ENCODE data around the gene SNTA1. TPM values are rescaled to one million over a fixed set of nuclear protein-coding genes. Genes with fewer than 3 reads are reported as not detected.

SNTA1 gene
- total and polyA plus RNA-seq, 2 of the 13 experiments (the other 11 are each of a cell fraction or from before 2014, with no cell fraction given) = 16.4 to 18.3 TPM

DNA sequence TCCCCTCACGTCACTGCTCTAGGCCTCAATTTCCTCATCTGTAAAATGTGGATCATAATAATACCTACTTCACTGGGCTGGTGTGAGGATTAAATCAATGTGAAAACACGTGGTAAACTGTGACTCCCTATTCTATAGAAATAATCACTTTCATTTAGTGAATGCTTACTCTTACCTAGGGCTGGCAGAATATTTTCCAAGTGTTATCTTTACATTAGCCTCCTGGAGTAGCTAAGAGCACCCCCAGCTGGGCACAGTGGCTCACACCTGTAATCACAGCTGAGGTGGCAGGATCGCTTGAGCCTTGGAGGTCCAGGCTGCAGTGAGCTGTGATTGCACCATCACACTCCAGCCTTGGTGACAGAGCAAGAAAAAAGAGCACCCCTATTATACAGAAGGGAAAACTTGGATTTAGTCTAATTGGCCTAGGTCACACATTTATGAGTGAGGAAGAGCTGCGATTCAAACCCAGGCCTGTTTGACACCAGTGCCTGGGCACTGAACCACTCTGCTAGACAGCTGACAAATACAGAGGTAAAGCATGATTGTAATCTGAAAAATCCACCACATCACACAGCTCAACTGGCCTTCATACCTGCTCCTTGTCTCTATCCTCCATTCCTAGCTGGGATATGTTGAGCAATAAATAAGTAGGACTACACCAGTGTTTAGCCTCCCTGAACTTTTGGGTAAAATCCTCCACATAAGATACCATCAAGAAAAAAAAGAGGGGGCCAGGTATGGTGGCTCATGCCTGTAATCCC lies 1.4 kb upstream of the SNTA1 start (continued):
- TF ChIP-seq ZNF629 (CRISPR knock-in tag; conservative IDR thresholded peaks at IDR 0.05) (peak; percentile 80), PHF8 (CRISPR knock-in tag; IDR thresholded peaks at IDR 0.05) (0 out of 2 replicates have a peak, but pooled peaks have one; percentile 39), ZNF75D (CRISPR knock-in tag; IDR thresholded peaks at IDR 0.05; ENCODE audit: borderline replicate concordance) (no peak), CBFB (CRISPR knock-in tag; IDR thresholded peaks at IDR 0.05) (no peak), THYN1 (CRISPR knock-in tag; IDR thresholded peaks at IDR 0.05; ENCODE audit: borderline replicate concordance, low read depth) (no peak), NFE2L1 (CRISPR knock-in tag; IDR thresholded peaks at IDR 0.05; ENCODE audit: borderline replicate concordance) (no peak), ZSCAN22 (CRISPR knock-in tag; IDR thresholded peaks at IDR 0.05) (no peak), STAG1 (CRISPR knock-in tag; IDR thresholded peaks at IDR 0.05) (peak; percentile 80), HOXA5 (CRISPR knock-in tag; IDR thresholded peaks at IDR 0.05) (no peak), SMYD3 (CRISPR knock-in tag; IDR thresholded peaks at IDR 0.05) (no peak), ZNF644 (CRISPR knock-in tag; IDR thresholded peaks at IDR 0.05; ENCODE audit: low read depth) (no peak), BORCS8-MEF2B (CRISPR knock-in tag; IDR thresholded peaks at IDR 0.05) (no peak), NCOA2 (CRISPR knock-in tag; IDR thresholded peaks at IDR 0.05) (no peak), ISL2 (CRISPR knock-in tag; IDR thresholded peaks at IDR 0.05) (no peak), KLF6 (CRISPR knock-in tag; IDR thresholded peaks at IDR 0.05) (no peak), PAX8 (CRISPR knock-in tag; IDR thresholded peaks at IDR 0.05; ENCODE audit: borderline replicate concordance) (no peak), IRF2 (CRISPR knock-in tag; IDR thresholded peaks at IDR 0.05) (0 out of 2 replicates have a peak, but pooled peaks have one; percentile 20), SALL2 (CRISPR knock-in tag; IDR thresholded peaks at IDR 0.05) (no peak), ZMYM3 (CRISPR knock-in tag; IDR thresholded peaks at IDR 0.05) (peak; percentile 67; the same call in 1 of the 2 replicates), NONO (IDR thresholded peaks at IDR 0.05) (no peak), NONO (CRISPR knock-in tag; conservative IDR thresholded peaks at IDR 0.05) (no peak; the same call in 1 of the 2 replicates), SAP130 (CRISPR knock-in tag; IDR thresholded peaks at IDR 0.05; ENCODE audit: low read depth) (peak; percentile 73)
- TF ChIP-seq, protein P1, sequence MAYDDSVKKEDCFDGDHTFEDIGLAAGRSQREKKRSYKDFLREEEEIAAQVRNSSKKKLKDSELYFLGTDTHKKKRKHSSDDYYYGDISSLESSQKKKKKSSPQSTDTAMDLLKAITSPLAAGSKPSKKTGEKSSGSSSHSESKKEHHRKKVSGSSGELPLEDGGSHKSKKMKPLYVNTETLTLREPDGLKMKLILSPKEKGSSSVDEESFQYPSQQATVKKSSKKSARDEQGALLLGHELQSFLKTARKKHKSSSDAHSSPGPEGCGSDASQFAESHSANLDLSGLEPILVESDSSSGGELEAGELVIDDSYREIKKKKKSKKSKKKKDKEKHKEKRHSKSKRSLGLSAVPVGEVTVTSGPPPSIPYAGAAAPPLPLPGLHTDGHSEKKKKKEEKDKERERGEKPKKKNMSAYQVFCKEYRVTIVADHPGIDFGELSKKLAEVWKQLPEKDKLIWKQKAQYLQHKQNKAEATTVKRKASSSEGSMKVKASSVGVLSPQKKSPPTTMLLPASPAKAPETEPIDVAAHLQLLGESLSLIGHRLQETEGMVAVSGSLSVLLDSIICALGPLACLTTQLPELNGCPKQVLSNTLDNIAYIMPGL (CRISPR knock-in tag; IDR thresholded peaks at IDR 0.05; ENCODE audit: borderline replicate concordance in 1 of 2, low read depth in 1 of 2) = 0 out of 4 replicates have a peak, but pooled peaks of 1 of the 2 experiments have one; percentile 42
- TF ChIP-seq, protein P2, sequence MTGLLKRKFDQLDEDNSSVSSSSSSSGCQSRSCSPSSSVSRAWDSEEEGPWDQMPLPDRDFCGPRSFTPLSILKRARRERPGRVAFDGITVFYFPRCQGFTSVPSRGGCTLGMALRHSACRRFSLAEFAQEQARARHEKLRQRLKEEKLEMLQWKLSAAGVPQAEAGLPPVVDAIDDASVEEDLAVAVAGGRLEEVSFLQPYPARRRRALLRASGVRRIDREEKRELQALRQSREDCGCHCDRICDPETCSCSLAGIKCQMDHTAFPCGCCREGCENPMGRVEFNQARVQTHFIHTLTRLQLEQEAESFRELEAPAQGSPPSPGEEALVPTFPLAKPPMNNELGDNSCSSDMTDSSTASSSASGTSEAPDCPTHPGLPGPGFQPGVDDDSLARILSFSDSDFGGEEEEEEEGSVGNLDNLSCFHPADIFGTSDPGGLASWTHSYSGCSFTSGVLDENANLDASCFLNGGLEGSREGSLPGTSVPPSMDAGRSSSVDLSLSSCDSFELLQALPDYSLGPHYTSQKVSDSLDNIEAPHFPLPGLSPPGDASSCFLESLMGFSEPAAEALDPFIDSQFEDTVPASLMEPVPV (CRISPR knock-in tag; IDR thresholded peaks at IDR 0.05) = no peak
- TF ChIP-seq, protein P3, sequence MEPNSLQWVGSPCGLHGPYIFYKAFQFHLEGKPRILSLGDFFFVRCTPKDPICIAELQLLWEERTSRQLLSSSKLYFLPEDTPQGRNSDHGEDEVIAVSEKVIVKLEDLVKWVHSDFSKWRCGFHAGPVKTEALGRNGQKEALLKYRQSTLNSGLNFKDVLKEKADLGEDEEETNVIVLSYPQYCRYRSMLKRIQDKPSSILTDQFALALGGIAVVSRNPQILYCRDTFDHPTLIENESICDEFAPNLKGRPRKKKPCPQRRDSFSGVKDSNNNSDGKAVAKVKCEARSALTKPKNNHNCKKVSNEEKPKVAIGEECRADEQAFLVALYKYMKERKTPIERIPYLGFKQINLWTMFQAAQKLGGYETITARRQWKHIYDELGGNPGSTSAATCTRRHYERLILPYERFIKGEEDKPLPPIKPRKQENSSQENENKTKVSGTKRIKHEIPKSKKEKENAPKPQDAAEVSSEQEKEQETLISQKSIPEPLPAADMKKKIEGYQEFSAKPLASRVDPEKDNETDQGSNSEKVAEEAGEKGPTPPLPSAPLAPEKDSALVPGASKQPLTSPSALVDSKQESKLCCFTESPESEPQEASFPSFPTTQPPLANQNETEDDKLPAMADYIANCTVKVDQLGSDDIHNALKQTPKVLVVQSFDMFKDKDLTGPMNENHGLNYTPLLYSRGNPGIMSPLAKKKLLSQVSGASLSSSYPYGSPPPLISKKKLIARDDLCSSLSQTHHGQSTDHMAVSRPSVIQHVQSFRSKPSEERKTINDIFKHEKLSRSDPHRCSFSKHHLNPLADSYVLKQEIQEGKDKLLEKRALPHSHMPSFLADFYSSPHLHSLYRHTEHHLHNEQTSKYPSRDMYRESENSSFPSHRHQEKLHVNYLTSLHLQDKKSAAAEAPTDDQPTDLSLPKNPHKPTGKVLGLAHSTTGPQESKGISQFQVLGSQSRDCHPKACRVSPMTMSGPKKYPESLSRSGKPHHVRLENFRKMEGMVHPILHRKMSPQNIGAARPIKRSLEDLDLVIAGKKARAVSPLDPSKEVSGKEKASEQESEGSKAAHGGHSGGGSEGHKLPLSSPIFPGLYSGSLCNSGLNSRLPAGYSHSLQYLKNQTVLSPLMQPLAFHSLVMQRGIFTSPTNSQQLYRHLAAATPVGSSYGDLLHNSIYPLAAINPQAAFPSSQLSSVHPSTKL (CRISPR knock-in tag; IDR thresholded peaks at IDR 0.05) = peak; percentile 44; the same call in 1 of the 2 replicates
